IMR-90 (cell line): ENCODE results near the gene FAF1.
"Not testable (repeated sequence)": the region's sequence is repeated elsewhere in the genome, so short reads cannot be mapped to it uniquely, and the experiment has no call there.

ENCODE experiments used
- CTCF ChIP-seq: conservative IDR thresholded peaks from 2 replicates; pipeline ENCODE4 v1.5.1; 2012; ENCODE audit warnings: mild to moderate bottlenecking, low read depth, low read length, improper control_type of control experiment
- FOS ChIP-seq: fragments of 150-350 bp; IDR thresholded peaks from 2 replicates; pipeline ENCODE4 v1.6.1; 2016; ENCODE audit warnings: low read depth, low read length
- MAZ ChIP-seq: IDR thresholded peaks from 2 replicates; pipeline ENCODE4 v1.6.1; 2012; ENCODE audit warnings: low read depth, mild to moderate bottlenecking, low read length, improper control_type of control experiment, moderate library complexity, borderline replicate concordance
- POLR2A ChIP-seq: IDR thresholded peaks from 2 replicates; pipeline ENCODE4 v1.6.1; 2012; ENCODE audit warnings: mild to moderate bottlenecking, low read depth, low read length
- RCOR1 ChIP-seq: IDR thresholded peaks from 2 replicates; pipeline ENCODE4 v1.6.1; 2012; ENCODE audit warnings: mild to moderate bottlenecking, low read length, improper control_type of control experiment; ENCODE audit not compliant: insufficient replicate concordance
- USF2 ChIP-seq: fragments of 150-350 bp; IDR thresholded peaks from 2 replicates; pipeline ENCODE4 v1.6.1; 2017; ENCODE audit warnings: mild to moderate bottlenecking, antibody characterized with exemption, low read length, low read depth

GRCh38 chr1:50887555-50887954, 72.5 kb downstream of the FAF1 start:
- not testable (repeated sequence) for TF ChIP-seq POLR2A, FOS, CTCF, MAZ, RCOR1, USF2
